ENCODE results near the gene PPP1R14C. TPM values are rescaled to one million over a fixed set of nuclear protein-coding genes. Genes with fewer than 3 reads are reported as not detected.
A peak's percentile ranks its signal among the peaks of the same experiment; 100 is the strongest.

Gene PPP1R14C
- polyA plus RNA-seq, 3 donors = 0.11 TPM; not detected in 2

- H3K4me1 ChIP-seq (ENCODE audit: control insufficient read depth in 1 of 2, insufficient read depth in 2 of 2, low read length in 2 of 2) = no peaks in the 10 kb centered on the region
- H3K79me2 ChIP-seq (ENCODE audit: insufficient read depth, low read length) = no peaks in the 10 kb centered on the region
- Mint-ChIP-seq H3K27ac (no peak overlapping the region), H3K36me3 (no peaks in the 10 kb centered on the region), H3K27me3 (ENCODE audit: low read depth in 3 of 3) (peaks cover 6 to 32% (median 20%) of the 10 kb centered on the region in 3 donors), H3K4me3 (no peak overlapping the region), H3K9me3 (peaks cover 0 to 2% (median 0%) of the 10 kb centered on the region in 7 donors), H3K4me1 (no peaks in the 10 kb centered on the region)
- H3K36me3 ChIP-seq (replicated peaks in 1 of 2; ENCODE audit: control insufficient read depth in 1 of 2, insufficient read depth in 2 of 2, low read length in 2 of 2) = no peaks in the 10 kb centered on the region
- no peak overlapping the region for H3K4me2 ChIP-seq (replicated peaks; ENCODE audit: extremely low read depth, low read length, poor library complexity, severe bottlenecking)
- no peak overlapping the region for H2AFZ ChIP-seq (ENCODE audit: insufficient read depth, low read depth, low read length, poor library complexity, severe bottlenecking)
- WGBS (ENCODE audit: insufficient coverage) = 86% methylated on average over 6 of the region's 11 CpGs
- no peak for DNase-seq
- no peak overlapping the region for H3K27ac ChIP-seq (ENCODE audit: low read depth in 1 of 2, low read length in 2 of 2)
- intact Hi-C loops (cut with micrococcal nuclease) = no loop called here
- no peak overlapping the region for H3K9ac ChIP-seq (ENCODE audit: insufficient read depth, low read length, poor library complexity, severe bottlenecking)
- H4K20me1 ChIP-seq (ENCODE audit: insufficient read depth, low read length) = no peaks in the 10 kb centered on the region
- H3K27me3 ChIP-seq (ENCODE audit: control insufficient read depth in 2 of 2, insufficient read depth in 2 of 2, low read length in 2 of 2) = peaks cover 7 to 20% of the 10 kb centered on the region in 2 donors
- TF ChIP-seq CTCF (IDR thresholded peaks at IDR 0.05) = no peak
- H3K4me3 ChIP-seq (replicated peaks in 1 of 3; ENCODE audit: low read depth in 2 of 3, low read length in 3 of 3) = no peak overlapping the region
- H3K9me3 ChIP-seq (replicated peaks in 1 of 2; ENCODE audit: control insufficient read depth in 1 of 2, insufficient read depth in 1 of 2, low read length in 2 of 2) = no peaks in the 10 kb centered on the region
Measured at GRCh38 chr6:150267686-150268561, 125.1 kb downstream of the PPP1R14C start.

- H3K79me2 ChIP-seq (ENCODE audit: insufficient read depth, low read length) = no peaks in the 10 kb centered on the region
- peaks cover 0 to 6% of the 10 kb centered on the region in 2 donors for H3K27me3 ChIP-seq (ENCODE audit: control insufficient read depth in 2 of 2, insufficient read depth in 2 of 2, low read length in 2 of 2)
- peaks cover 0 to 19% (median 14%) of the 10 kb centered on the region in 3 donors for H3K27me3 Mint-ChIP-seq (ENCODE audit: low read depth in 3 of 3)
- no peaks in the 10 kb centered on the region for H3K36me3 ChIP-seq (replicated peaks in 1 of 2; ENCODE audit: control insufficient read depth in 1 of 2, insufficient read depth in 2 of 2, low read length in 2 of 2)
- DNase-seq = no peak
- peaks cover 0 to 2% (median 0%) of the 10 kb centered on the region in 7 donors for H3K9me3 Mint-ChIP-seq
- no peaks in the 10 kb centered on the region for H3K9me3 ChIP-seq (replicated peaks in 1 of 2; ENCODE audit: control insufficient read depth in 1 of 2, insufficient read depth in 1 of 2, low read length in 2 of 2)
- intact Hi-C loops (cut with micrococcal nuclease) = no loop called here
- no peaks in the 10 kb centered on the region for H3K4me1 Mint-ChIP-seq
- no peaks in the 10 kb centered on the region for H3K4me1 ChIP-seq (ENCODE audit: control insufficient read depth in 1 of 2, insufficient read depth in 2 of 2, low read length in 2 of 2)
- no peak overlapping the region for H3K9ac ChIP-seq (ENCODE audit: insufficient read depth, low read length, poor library complexity, severe bottlenecking)
- 92% methylated on average over 5 of the region's 6 CpGs for WGBS (ENCODE audit: insufficient coverage)
- no peak overlapping the region for H3K4me3 Mint-ChIP-seq
- peak overlapping the region in 1 of 7 donors; percentile 8 for H3K27ac Mint-ChIP-seq
- H3K4me3 ChIP-seq (replicated peaks in 1 of 3; ENCODE audit: low read depth in 2 of 3, low read length in 3 of 3) = no peak overlapping the region
- H3K27ac ChIP-seq (ENCODE audit: low read depth in 1 of 2, low read length in 2 of 2) = no peak overlapping the region
- no peaks in the 10 kb centered on the region for H4K20me1 ChIP-seq (ENCODE audit: insufficient read depth, low read length)
- no peak overlapping the region for H2AFZ ChIP-seq (ENCODE audit: insufficient read depth, low read depth, low read length, poor library complexity, severe bottlenecking)
- no peaks in the 10 kb centered on the region for H3K36me3 Mint-ChIP-seq
- no peak overlapping the region for H3K4me2 ChIP-seq (replicated peaks; ENCODE audit: extremely low read depth, low read length, poor library complexity, severe bottlenecking)
- TF ChIP-seq CTCF (IDR thresholded peaks at IDR 0.05) = no peak
Measured at GRCh38 chr6:150269130-150269856, 126.4 kb downstream of the PPP1R14C start.
